Mammary epithelial cell (primary cell): Measurements from ENCODE around the gene TOM1.

Source experiments
- CTCF ChIP-seq, 2 donors: IDR thresholded peaks in 1 of 2; conservative IDR thresholded peaks in 1 of 2; 2 replicates each; pipeline ENCODE4 v1.5.1; 2011 to 2012; ENCODE audit warnings: inconsistent platforms in 2 of 2, low read length in 2 of 2, mild to moderate bottlenecking in 2 of 2, control low read depth in 1 of 2, low read depth in 1 of 2; ENCODE audit not compliant: insufficient read depth in 1 of 2; ENCODE audit errors: extremely low read depth in 1 of 2
- EZH2 ChIP-seq: IDR thresholded peaks from 2 replicates; pipeline ENCODE4 v1.6.1; 2012; ENCODE audit warnings: low read length, inconsistent platforms, borderline replicate concordance

- TF ChIP-seq CTCF (conservative IDR thresholded peaks at IDR 0.05 in 1 of 2, IDR thresholded peaks at IDR 0.05 in 1 of 2; ENCODE audit: extremely low read depth in 1 of 2, insufficient read depth in 1 of 2, low read depth in 1 of 2, low read length in 2 of 2) (no peak), EZH2 (no peak)
These were observed 34.3 kb downstream of the TOM1 start for GRCh38 chr22:35334004-35334403.
